COR-L47 (cell line): ENCODE data around the gene ENTREP1.

Experiments
- DNase-seq: peaks from one replicate; lab custom pipeline; 2025; lab: John Stamatoyannopoulos, UW

ENTREP1 gene

GRCh38 chr9:69322256-69322655 is 2.8 kb upstream of the ENTREP1 start:
- DNase-seq = no peak

GRCh38 chr9:69323861-69324260 is 1.2 kb upstream of the ENTREP1 start:
- DNase-seq = no peak

- DNase-seq = no peak
Observed at GRCh38 chr9:69325409-69326212, 596 bp downstream of the ENTREP1 start.

GRCh38 chr9:69326261-69326660 is 1.2 kb downstream of the ENTREP1 start:
- no peak for DNase-seq

GRCh38 chr9:69330580-69330979 is 5.6 kb downstream of the ENTREP1 start:
- no peak for DNase-seq

- DNase-seq = no peak
Observed at GRCh38 chr9:69331444-69331843, 6.4 kb downstream of the ENTREP1 start.

GRCh38 chr9:69332067-69332685 is 7.2 kb downstream of the ENTREP1 start:
- no peak for DNase-seq

GRCh38 chr9:69333716-69334115 is 8.7 kb downstream of the ENTREP1 start:
- DNase-seq = no peak

- no peak for DNase-seq
Observed at GRCh38 chr9:69334317-69334716, 9.3 kb downstream of the ENTREP1 start.

- DNase-seq = no peak
Observed at GRCh38 chr9:69339620-69340019, 14.6 kb downstream of the ENTREP1 start.

GRCh38 chr9:69340631-69341030 is 15.6 kb downstream of the ENTREP1 start:
- no peak for DNase-seq

GRCh38 chr9:69342769-69343168 is 17.8 kb downstream of the ENTREP1 start:
- DNase-seq = no peak

- no peak for DNase-seq
Observed at GRCh38 chr9:69344459-69344858, 19.4 kb downstream of the ENTREP1 start.

- DNase-seq = no peak
Observed at GRCh38 chr9:69346596-69347390, 21.8 kb downstream of the ENTREP1 start.

GRCh38 chr9:69347607-69348006 is 22.6 kb downstream of the ENTREP1 start:
- no peak for DNase-seq

- DNase-seq = no peak
Observed at GRCh38 chr9:69351227-69351626, 26.2 kb downstream of the ENTREP1 start.

- no peak for DNase-seq
Observed at GRCh38 chr9:69355232-69355631, 30.2 kb downstream of the ENTREP1 start.

- no peak for DNase-seq
Observed at GRCh38 chr9:69357030-69357775, 32.2 kb downstream of the ENTREP1 start.

GRCh38 chr9:69357821-69358220 is 32.8 kb downstream of the ENTREP1 start:
- no peak for DNase-seq

GRCh38 chr9:69363191-69363590 is 38.2 kb downstream of the ENTREP1 start:
- no peak for DNase-seq

GRCh38 chr9:69364510-69365150 is 39.6 kb downstream of the ENTREP1 start:
- DNase-seq = no peak

- DNase-seq = no peak
Observed at GRCh38 chr9:69370430-69370829, 45.4 kb downstream of the ENTREP1 start.
